Stimulated activated effector memory CD8-positive, alpha-beta T cell treated with anti-CD3 and anti-CD28 coated beads, Interleukin-12 subunit alpha, Interleukin-12 subunit beta, amount 100 ng/mL, for 72 hours (primary cell): ENCODE measurements around the gene LCE2B.

Experiments
- ATAC-seq: fragments of 150-1000 bp; cut with Tn5 transposase; 2 replicates; pipeline ENCODE4 v1.10.0; 2021
- DNase-seq, 2 donors: peaks; one replicate each; pipeline ENCODE4 v3.0.0; 2021 to 2022; ENCODE audit warnings: low spot score in 2 of 2
- H3K27ac Mint-ChIP-seq: one replicate; pipeline ENCODE4 v1.8.0; 2022; ENCODE audit warnings: mild to moderate bottlenecking, mixed read lengths
- H3K36me3 Mint-ChIP-seq: one replicate; pipeline ENCODE4 v1.8.0; 2022; ENCODE audit warnings: mild to moderate bottlenecking, mixed read lengths
- H3K4me1 Mint-ChIP-seq: one replicate; pipeline ENCODE4 v1.8.0; 2022; ENCODE audit warnings: mixed read lengths
- H3K4me3 Mint-ChIP-seq: one replicate; pipeline ENCODE4 v1.8.0; 2022; ENCODE audit warnings: mild to moderate bottlenecking, mixed read lengths
- H3K9me3 Mint-ChIP-seq: one replicate; pipeline ENCODE4 v1.8.0; 2022; ENCODE audit warnings: mixed read lengths

LCE2B gene

DNA sequence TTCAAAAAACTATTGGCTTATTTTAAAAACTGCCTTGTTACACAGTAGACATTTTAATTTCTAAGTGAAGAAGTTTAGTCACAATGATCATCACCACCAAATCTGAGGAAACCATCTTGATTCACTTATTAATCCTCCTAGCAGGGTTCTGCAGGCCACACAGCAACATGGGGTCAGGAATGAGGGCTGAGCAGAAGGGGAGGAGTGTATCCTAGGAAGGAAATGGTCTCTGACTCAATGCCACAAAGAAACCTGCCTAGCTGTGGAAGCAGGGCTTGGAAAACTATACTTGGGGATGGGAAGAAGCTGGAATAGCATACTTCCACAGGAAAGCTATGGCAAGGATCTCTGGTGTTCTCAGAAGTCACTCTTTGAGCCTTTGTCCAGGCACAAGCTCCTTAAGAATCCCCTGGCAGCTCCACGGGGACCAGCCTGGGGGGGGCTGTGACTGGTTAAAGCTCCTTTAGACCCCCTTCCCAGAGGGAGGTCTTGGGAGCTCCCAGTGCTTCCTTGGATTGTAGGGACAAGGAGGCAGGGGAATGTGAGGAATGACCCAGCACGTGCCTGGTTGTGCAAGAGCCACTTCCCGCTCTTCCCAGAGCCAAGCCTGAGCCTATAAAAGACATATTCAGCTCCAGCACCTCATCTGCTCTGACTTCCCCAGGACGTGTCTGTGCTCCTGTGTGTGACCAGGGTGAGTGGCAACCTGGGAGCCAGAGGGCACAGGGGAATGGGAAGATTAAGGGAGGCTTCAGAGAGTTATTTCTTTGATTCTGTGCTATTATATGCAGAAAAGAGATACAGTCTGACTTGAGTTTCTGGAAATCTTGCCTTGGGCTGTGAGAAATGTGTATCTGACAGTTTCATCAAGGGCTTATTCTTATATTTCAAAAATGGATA, 12.0 kb downstream of the LCE2B start, which contains the start of gene LCE2A:
Gene LCE2A (plus strand): TSS at position 645 of the 900 bp plus-strand sequence. CDS start 557 bp downstream, outside the sequence.
- ATAC-seq (no peak), DNase-seq (no peak)
- Mint-ChIP-seq H3K9me3 (peaks cover 4% of the 10 kb centered on the region), H3K4me3 (no peak within 1 kb of the TSS), H3K4me1 (no peaks in the 10 kb centered on the region), H3K36me3 (no peaks in the 10 kb centered on the region), H3K27ac (no peak within 1 kb of the TSS)

DNA sequence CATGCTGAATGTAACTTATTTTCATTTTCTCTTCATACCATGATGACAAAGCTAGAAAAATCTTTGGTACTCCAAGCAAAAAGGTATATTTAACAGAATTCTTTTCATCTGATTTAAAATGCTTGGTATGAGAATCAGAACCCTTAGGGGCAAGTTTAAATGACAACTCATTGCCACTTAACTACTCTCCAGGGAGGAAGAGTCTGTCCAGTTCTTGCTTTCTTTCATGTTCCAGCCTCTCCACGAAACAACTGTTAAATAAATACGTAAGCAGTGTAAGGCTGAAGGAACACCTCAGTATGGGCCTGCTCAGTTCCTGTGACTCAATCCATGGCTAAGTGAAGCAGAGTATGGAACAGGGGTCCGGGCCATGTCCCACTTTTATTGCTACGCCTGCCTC, 13.8 kb downstream of the LCE2B start:
- Mint-ChIP-seq H3K4me3 (no peak overlapping the region), H3K9me3 (no peaks in the 10 kb centered on the region), H3K27ac (no peak overlapping the region), H3K36me3 (no peaks in the 10 kb centered on the region), H3K4me1 (no peaks in the 10 kb centered on the region)
- no peak for DNase-seq
- no peak for ATAC-seq

DNA sequence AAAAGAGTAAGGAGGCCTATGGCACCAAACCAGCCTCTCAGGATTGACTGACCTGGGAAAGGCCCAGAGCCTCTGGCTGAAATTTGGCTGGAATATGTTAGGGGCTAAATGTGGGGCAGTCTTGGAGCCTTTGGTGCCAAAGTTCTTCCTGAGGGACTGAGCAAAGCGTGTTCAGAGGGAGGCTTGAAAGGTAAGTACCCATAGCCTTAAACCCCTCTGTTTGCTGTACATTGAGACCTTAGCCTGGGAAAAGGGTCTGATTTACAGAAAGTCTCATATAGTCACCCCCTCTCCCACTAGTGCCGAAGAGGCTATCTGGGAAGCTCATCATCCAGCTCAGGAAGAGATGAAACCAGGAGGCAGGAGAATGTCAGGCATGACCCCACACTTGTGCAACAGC, 21.9 kb downstream of the LCE2B start, which contains the start of gene LCE4A:
Gene LCE4A (plus strand): TSS at position 301 of the 400 bp plus-strand sequence. CDS start 916 bp downstream, outside the sequence.
- Mint-ChIP-seq H3K4me1 (no peaks in the 10 kb centered on the region), H3K4me3 (no peak within 1 kb of the TSS), H3K27ac (no peak within 1 kb of the TSS), H3K36me3 (peaks cover 5% of the 10 kb centered on the region), H3K9me3 (no peaks in the 10 kb centered on the region)
- ATAC-seq: no peak
- no peak for DNase-seq

DNA sequence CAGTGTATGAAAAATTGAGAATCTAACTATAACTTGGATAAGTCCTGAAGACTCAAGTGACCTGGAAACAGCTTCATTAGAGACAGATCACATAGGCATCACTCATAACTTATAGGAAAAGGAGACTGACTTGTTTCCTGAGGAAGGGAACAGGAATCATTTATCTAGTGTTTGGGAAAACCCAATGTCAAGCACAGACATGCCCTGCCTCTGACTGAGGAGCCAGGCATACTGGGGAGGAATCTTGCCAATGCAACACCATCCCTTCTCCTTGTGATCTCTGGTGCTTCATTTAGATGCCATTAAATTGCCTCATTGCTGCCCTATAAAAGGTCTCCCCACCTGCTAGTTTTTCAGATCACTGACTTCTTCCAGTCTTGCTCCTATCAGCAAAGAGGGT, 32.3 kb downstream of the LCE2B start:
- ATAC-seq (no peak), DNase-seq (no peak)
- Mint-ChIP-seq H3K4me1 (no peaks in the 10 kb centered on the region), H3K4me3 (no peak overlapping the region), H3K27ac (no peak overlapping the region), H3K36me3 (no peaks in the 10 kb centered on the region), H3K9me3 (no peaks in the 10 kb centered on the region)

DNA sequence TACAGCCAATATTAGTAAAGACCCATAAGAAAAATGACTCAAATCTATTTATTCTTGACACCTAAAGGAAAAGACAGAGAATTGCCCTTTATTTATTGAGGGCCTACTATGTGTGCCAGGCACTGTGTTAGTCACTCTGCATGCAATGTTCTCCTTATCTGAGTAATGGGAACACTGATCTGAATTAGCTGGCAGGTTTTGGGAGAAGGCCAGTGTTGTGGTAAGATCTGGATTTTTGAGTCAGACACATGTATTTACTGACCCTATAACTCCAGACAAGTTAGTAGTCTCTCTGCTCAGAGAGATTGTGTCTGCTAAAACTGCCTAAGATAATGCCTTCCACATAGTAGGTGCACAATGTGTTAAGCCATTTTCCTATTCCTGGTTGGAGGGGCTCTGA, 39.3 kb downstream of the LCE2B start:
- no peaks in the 10 kb centered on the region for H3K9me3 Mint-ChIP-seq
- H3K36me3 Mint-ChIP-seq: no peaks in the 10 kb centered on the region

DNA sequence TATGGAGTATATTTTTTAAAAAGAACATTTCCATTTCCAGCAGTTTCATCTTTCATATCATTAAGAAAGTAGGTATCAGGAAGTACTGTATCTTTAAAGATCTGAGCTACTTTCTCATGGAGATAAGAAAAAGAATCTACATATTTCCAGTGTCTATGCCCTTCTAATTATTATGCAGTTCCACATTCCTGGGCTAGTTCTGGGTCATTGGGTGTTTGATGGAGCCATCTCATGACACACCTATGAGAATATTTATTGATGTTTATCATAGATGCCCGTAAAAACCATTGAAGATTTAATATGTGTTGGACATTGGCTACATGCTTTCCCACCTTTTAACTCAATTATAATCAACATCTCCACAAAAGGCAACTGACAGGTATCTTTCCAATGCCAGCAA, 43.1 kb downstream of the LCE2B start:
- ATAC-seq: no peak
- Mint-ChIP-seq H3K9me3 (no peaks in the 10 kb centered on the region), H3K4me1 (no peaks in the 10 kb centered on the region), H3K36me3 (no peaks in the 10 kb centered on the region), H3K4me3 (no peak overlapping the region), H3K27ac (no peak overlapping the region)
- DNase-seq: no peak

More for the DNA sequence above, 39.3 kb downstream of the LCE2B start:
- no peak for ATAC-seq
- no peak for DNase-seq
- H3K4me1 Mint-ChIP-seq: no peaks in the 10 kb centered on the region
- no peak overlapping the region for H3K27ac Mint-ChIP-seq
- H3K4me3 Mint-ChIP-seq: no peak overlapping the region

DNA sequence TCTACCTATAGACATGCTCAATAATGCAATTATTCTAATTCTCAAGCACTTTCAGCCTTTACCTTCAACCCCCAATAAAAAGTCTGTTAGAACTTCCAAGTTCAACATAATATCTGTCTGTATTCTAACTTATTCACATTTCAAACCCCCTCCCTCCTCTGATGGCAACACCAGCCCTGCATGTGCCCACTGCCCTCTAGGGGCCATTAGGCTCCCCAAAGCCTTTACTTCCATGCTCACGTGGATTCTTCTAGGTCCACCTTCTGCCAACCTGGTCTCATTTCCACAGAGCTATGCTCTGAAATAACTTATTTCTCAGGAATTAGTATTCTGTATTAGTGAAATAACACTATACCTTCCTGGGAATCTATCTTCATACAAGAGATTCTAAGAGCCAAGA, 49.7 kb downstream of the LCE2B start:
- H3K27ac Mint-ChIP-seq: no peak overlapping the region
- DNase-seq (no peak), ATAC-seq (no peak)
- H3K4me1 Mint-ChIP-seq: no peaks in the 10 kb centered on the region
- no peaks in the 10 kb centered on the region for H3K36me3 Mint-ChIP-seq
- no peaks in the 10 kb centered on the region for H3K9me3 Mint-ChIP-seq
- H3K4me3 Mint-ChIP-seq: no peak overlapping the region
